Brain microvascular endothelial cell (primary cell): ENCODE results near the gene ABCF3.

ENCODE experiments used
- DNase-seq: peaks from one replicate; pipeline ENCODE4 v3.0.0-alpha.2; 2020
- H3K27ac ChIP-seq: fragments of 250-450 bp; sonication (Bioruptor Pico); 2 replicates; pipeline ENCODE4 v1.5.1; 2020; ENCODE audit warnings: mild to moderate bottlenecking, moderate library complexity
- H3K27me3 ChIP-seq: fragments of 250-450 bp; sonication (Bioruptor Pico); replicated peaks from 2 replicates; pipeline ENCODE4 v1.5.1; 2020; ENCODE audit warnings: mild to moderate bottlenecking
- H3K36me3 ChIP-seq: fragments of 250-450 bp; sonication (Bioruptor Pico); replicated peaks from 2 replicates; pipeline ENCODE4 v1.5.1; 2020; ENCODE audit warnings: mild to moderate bottlenecking
- H3K4me3 ChIP-seq: 2 replicates; pipeline ENCODE4 v1.5.1; 2011; ENCODE audit warnings: low read depth, mild to moderate bottlenecking, control low read depth, low read length, moderate library complexity
- in situ Hi-C: cut with HindIII; loops from 2 replicates; pipeline ENCODE4 v1.10.0; 2017; ENCODE audit warnings: low sequenced_read_pairs, low pct_ligation_motif_present
- TF ChIP-seq, protein P1 (sequence below): IDR thresholded peaks from 2 replicates; pipeline ENCODE4 v1.5.1; 2011; ENCODE audit warnings: low read depth, mild to moderate bottlenecking, moderate library complexity, low read length, control low read depth, inconsistent platforms; ENCODE audit errors: missing control alignments

ABCF3 gene

DNA sequence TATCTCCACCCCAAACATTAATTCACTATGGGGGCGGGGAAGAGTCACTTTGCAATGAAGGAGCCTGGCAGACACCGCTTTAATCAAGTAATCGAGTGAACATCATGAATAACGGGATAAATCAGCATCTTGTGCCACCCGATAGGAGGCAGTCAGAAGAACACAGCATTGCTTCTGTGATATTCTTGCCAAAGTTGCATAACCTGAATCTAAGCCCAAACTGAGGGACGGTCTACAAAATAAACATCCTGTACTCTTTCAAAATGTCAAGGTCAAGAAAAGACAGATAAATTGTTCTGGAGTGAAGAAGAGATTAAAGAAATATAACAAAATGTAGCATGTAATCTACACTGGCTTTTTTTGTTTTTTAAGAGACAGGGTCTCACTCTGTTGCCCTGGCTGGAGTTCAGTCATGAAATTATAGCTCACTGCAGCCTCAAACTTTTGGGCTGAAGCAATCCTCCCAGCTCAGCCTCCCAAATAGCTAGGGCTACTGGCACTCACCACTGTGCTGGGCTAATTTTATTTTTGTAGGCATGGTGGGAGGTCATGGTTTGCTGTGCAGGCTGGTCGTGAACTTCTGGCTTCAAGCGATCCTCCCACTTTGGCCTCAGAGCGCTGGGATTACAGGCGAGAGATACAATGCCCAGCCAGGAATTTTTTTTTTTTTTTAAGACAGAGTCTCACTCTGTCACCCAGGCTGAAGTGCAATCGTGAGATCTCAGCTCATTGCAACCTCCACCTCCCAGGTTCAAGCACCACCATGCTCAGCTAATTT, 23.3 kb downstream of the ABCF3 start:
- Histone ChIP-seq H3K27me3 (no peaks in the 10 kb centered on the region), H3K36me3 (no peaks in the 10 kb centered on the region), H3K27ac (no peak overlapping the region), H3K4me3 (no peak overlapping the region)
- DNase-seq: no peak
- in situ Hi-C loops: no loop called here
- TF ChIP-seq, protein P1, sequence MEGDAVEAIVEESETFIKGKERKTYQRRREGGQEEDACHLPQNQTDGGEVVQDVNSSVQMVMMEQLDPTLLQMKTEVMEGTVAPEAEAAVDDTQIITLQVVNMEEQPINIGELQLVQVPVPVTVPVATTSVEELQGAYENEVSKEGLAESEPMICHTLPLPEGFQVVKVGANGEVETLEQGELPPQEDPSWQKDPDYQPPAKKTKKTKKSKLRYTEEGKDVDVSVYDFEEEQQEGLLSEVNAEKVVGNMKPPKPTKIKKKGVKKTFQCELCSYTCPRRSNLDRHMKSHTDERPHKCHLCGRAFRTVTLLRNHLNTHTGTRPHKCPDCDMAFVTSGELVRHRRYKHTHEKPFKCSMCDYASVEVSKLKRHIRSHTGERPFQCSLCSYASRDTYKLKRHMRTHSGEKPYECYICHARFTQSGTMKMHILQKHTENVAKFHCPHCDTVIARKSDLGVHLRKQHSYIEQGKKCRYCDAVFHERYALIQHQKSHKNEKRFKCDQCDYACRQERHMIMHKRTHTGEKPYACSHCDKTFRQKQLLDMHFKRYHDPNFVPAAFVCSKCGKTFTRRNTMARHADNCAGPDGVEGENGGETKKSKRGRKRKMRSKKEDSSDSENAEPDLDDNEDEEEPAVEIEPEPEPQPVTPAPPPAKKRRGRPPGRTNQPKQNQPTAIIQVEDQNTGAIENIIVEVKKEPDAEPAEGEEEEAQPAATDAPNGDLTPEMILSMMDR: no peak

DNA sequence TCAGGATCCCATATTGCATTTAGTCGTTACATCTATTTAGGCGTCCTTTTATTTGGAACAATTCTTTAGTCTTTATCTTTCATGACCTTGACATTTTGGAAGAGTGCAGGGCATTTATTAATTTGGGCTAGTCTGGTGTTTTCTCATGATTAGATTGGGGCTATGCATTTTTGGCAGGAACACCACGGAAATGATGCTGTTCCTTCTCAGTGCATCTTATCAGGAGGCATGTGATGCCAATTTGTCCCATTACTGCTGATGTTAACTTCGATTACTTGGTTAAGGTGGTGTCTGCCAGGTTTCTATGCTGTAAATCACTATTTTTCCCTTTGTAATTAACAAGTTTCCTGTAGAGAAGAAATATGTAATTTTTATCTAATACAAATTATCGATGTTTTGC, 25.3 kb downstream of the ABCF3 start:
- Histone ChIP-seq H3K4me3 (no peak overlapping the region), H3K27ac (no peak overlapping the region), H3K27me3 (no peaks in the 10 kb centered on the region), H3K36me3 (no peaks in the 10 kb centered on the region)
- in situ Hi-C loops: no loop called here
- DNase-seq: no peak
- TF ChIP-seq, protein P1: no peak

DNA sequence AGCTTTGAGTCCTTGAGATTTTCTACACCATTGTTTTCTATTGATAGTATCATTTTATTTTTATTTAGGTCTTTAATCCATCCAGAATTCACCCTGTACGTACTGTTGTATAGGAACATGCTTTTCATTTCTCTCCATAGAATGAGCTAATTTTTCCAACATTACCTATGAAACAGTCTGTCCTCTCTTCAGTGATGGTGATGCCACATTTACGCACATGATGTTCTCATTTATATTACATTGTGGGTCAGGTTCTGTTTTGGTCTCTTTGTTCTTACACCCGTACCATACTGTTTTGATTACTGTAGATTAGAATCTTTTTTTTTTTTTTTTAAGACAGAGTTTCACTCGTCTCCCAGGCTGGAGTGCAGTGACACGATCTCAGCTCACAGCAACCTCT, 25.7 kb downstream of the ABCF3 start:
- in situ Hi-C loops: no loop called here

DNA sequence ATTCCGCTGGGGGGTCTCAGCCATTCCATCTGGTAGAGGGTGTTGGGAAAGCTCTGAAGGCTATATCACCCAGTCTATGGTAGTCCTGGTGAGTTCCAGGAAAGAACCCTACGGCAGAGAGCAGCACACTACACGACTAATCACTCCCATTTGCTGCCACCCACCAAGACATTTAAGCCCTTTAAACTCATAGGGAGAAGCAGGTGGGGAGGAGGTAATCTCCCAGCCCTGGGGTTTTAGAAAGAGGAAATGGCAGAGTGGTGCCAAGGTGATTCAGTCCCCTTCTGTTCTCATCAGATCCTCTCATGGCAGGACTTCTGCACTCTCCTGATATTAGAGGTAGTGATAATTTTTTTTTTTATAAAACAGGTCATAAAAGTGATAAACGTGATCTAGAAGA, 32.8 kb downstream of the ABCF3 start:
- DNase-seq: no peak
- H3K4me3 ChIP-seq: no peak overlapping the region
- TF ChIP-seq, protein P1: no peak
- in situ Hi-C loops: no loop called here
- H3K27ac ChIP-seq: no peak overlapping the region
- H3K27me3 ChIP-seq: no peaks in the 10 kb centered on the region
- H3K36me3 ChIP-seq: no peaks in the 10 kb centered on the region

More for the DNA sequence above, 25.7 kb downstream of the ABCF3 start:
- no peaks in the 10 kb centered on the region for H3K27me3 ChIP-seq
- TF ChIP-seq, protein P1: no peak
- no peak overlapping the region for H3K27ac ChIP-seq
- H3K4me3 ChIP-seq: no peak overlapping the region
- no peaks in the 10 kb centered on the region for H3K36me3 ChIP-seq
- DNase-seq: no peak

DNA sequence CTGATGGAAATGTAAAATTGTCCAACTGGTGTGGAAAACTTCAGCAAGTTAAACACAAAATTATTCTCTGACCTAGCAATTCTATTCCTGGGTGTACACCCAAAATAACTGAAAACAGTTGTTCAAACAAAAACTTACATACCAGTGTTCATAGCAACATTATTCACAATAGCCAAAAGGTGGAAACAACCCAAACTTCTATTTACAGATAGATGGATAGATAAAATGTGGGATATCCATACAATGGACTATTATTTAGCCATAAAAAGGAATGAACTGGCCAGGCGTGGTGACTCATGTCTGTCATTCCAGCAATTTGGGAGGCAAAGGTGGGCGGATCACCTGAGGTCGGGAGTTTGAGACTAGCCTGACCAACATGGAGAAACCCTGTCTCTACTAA, 36.5 kb downstream of the ABCF3 start:
- H3K36me3 ChIP-seq: no peaks in the 10 kb centered on the region
- TF ChIP-seq, protein P1: no peak
- H3K4me3 ChIP-seq: no peak overlapping the region
- H3K27ac ChIP-seq: no peak overlapping the region
- DNase-seq: no peak
- H3K27me3 ChIP-seq: peaks cover under 1% of the 10 kb centered on the region
- in situ Hi-C loops: no loop called here

DNA sequence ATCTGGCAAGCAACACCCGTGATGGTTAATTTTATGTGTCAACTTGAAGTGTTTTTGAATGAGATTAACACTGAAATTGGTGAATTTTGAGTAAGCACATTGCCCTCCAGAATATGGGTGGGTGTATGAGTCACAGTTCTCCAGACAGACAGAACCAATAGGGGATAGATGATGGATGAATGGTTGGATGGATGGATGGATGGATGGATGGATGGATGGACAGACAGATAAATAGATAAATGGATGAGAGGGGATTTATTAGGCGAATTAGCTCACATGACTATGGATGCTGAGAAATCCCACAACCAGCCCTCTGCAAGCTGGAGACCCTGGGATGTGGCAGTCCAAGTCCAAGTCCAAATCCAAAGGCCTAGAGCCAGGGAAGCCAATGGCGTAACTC, 37.9 kb downstream of the ABCF3 start:
- H3K27ac ChIP-seq: no peak overlapping the region
- no peak overlapping the region for H3K4me3 ChIP-seq
- H3K27me3 ChIP-seq: peaks cover 13% of the 10 kb centered on the region
- no peak for DNase-seq
- no peaks in the 10 kb centered on the region for H3K36me3 ChIP-seq
- TF ChIP-seq, protein P1: no peak
- in situ Hi-C loops: no loop called here
